DOHH2 (cell line): ENCODE measurements around the gene VIL1.

Experiments
- CTCF ChIP-seq: fragments of 200-600 bp; sonication (generic); IDR thresholded peaks from one replicate; pipeline ENCODE4 v1.5.1; 2014; ENCODE audit warnings: antibody characterized with exemption, mild to moderate bottlenecking, low read depth, low read length; ENCODE audit not compliant: poor library complexity, severe bottlenecking
- EZH2phosphoT487 ChIP-seq: fragments of 200-600 bp; sonication (generic); IDR thresholded peaks from 2 replicates; pipeline ENCODE4 v1.6.1; 2017; ENCODE audit warnings: borderline replicate concordance, mild to moderate bottlenecking, antibody characterized with exemption, low read length, moderate library complexity, mixed read lengths

- TF ChIP-seq CTCF, result no peak
- no peak for TF ChIP-seq EZH2phosphoT487
Observed at GRCh38 chr2:218393750-218394290, 25.1 kb upstream of the VIL1 start.
